Large intestine (tissue), 3 donors: Measurements from ENCODE around the gene TMEM52. TPM values are rescaled to one million over a fixed set of nuclear protein-coding genes. Genes with fewer than 3 reads are reported as not detected.

Experiments
- DNase-seq, 2 donors: peaks; one replicate each; pipeline versions ENCODE4 v3.0.0 to v3.0.0-alpha.2; 2013
- H3K27ac ChIP-seq: one replicate; pipeline ENCODE4 v1.5.1; 2013; ENCODE audit warnings: low read length
- H3K27me3 ChIP-seq: 2 replicates; pipeline ENCODE4 v1.6.1; 2013; ENCODE audit warnings: low read length; ENCODE audit not compliant: control insufficient read depth, insufficient read depth
- H3K36me3 ChIP-seq: 2 replicates; pipeline ENCODE4 v1.6.1; 2013; ENCODE audit warnings: low read length; ENCODE audit not compliant: control insufficient read depth, insufficient read depth
- H3K4me1 ChIP-seq: one replicate; pipeline ENCODE4 v1.6.1; 2013; ENCODE audit warnings: low read length; ENCODE audit not compliant: control insufficient read depth, insufficient read depth
- H3K4me3 ChIP-seq: one replicate; pipeline ENCODE4 v1.5.1; 2013; ENCODE audit warnings: low read length
- H3K9me3 ChIP-seq: one replicate; pipeline ENCODE4 v1.6.1; 2013; ENCODE audit warnings: mild to moderate bottlenecking, low read depth, low read length, moderate library complexity; ENCODE audit not compliant: control insufficient read depth
- WGBS: methylation state at CpG from one replicate; pipeline ENCODE4 v1.1.5; 2013; ENCODE audit warnings: low lambda C conversion rate; ENCODE audit not compliant: insufficient coverage; 5-methylcytosine and 5-hydroxymethylcytosine counted together
- polyA plus RNA-seq: library from polyadenylated mRNA; unstranded; fragments of 120-200 nt; gene quantifications from one replicate; pipeline ENCODE4 v1.2.1, GENCODE V29; 2013

The TMEM52 gene
- polyA plus RNA-seq, 1 donor = 18.5 TPM

DNA sequence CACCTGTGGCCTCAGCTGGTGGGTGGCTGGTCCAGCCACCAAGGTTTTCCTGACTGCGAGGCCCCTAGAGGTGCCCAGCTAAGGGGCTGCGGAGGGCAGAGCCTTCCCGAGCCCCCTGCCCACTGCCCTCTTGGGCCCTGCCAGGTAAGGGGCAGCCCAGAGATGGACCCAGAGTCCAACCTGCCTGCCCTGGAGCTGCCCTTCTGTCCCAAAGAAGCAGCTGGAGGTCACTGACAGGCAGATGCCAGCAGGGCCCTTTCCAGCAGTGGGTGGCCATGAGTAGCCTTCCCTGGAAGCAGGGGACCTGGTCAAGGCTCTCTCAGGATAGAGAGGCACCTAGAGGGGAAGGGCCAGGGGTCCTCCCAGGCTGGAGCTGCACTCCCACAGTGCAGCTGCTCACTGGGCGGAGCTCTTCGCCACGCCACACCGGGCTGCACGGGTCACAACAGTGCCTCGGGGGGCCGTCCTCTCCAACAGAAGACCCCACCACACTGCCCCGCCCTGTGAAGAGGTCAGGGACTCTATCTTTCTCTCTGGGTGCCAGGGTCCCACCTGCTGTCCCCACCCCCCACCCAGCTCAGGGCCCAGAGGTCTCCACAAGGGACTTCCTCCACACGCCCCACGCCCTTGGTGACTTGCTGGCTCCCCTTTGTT lies 17.3 kb downstream of the TMEM52 start:
- no peaks in the 10 kb centered on the region for H3K9me3 ChIP-seq
- no peak overlapping the region for H3K4me3 ChIP-seq
- peaks cover 27% of the 10 kb centered on the region for H3K4me1 ChIP-seq
- no peak for DNase-seq
- no peak overlapping the region for H3K27ac ChIP-seq
- no CpG with 5 or more reads among the region's 13 CpGs for WGBS
- H3K27me3 ChIP-seq = no peaks in the 10 kb centered on the region
- H3K36me3 ChIP-seq = no peaks in the 10 kb centered on the region

DNA sequence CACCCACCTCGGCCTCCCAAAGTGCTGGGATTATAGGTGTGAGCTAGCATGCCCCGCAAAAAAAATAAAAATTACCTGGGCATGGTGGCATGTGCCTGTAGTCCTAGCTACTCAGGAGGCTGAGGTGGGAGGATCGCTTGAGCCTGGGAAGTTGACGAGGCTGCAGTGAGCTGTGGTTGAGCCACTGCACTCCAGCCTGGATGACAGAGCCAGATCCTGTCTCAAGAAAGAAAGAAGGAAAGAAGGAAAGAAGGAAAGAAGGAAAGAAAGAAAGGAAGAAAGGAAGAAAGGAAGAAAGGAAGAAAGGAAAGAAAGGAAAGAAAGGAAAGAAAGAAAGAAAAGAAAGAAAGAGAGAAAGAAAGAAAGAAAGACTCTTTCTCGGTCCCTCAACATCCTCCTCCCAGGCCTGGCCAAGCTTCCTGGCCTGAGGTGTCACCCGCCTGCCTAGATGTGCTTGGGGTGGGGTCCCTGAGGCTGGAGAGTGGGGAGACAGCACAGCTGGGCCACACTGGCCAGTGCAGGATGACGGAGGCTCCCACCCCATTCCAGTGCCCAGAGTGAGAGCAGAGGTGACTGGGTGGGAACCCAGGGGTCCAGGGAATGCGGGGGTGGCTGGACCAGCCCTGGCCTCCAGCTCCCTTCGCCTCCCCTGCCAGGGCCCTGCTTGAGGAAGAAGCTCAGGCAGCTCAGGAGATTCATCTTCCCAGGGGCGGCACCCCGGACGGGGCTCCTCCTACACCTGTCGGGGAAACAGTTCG lies 18.0 kb downstream of the TMEM52 start:
- no peaks in the 10 kb centered on the region for H3K36me3 ChIP-seq
- no peak overlapping the region for H3K4me3 ChIP-seq
- H3K27me3 ChIP-seq = no peaks in the 10 kb centered on the region
- H3K9me3 ChIP-seq = no peaks in the 10 kb centered on the region
- no peak overlapping the region for H3K27ac ChIP-seq
- 0% methylated on average over 1 of the region's 14 CpGs for WGBS
- peaks cover 31% of the 10 kb centered on the region for H3K4me1 ChIP-seq
- no peak for DNase-seq

DNA sequence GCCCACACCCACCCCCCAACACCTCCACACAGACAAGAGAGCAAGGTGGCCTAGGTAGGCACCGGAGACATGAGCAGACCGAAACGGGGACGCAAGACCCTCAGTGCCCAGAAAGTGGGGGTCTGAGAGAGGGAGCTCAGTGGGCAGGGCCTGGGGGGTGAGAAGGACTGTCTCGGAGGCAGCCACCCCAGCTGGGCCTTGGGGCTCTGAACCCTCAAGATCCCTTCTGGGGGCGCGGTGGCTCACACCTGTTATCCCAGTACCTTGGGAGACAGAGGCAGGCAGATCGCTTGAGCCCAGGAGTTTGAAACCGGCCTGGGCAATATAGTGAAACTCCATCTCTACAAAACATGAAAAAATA lies 19.1 kb downstream of the TMEM52 start:
- DNase-seq = no peak
- no peak overlapping the region for H3K27ac ChIP-seq
- H3K36me3 ChIP-seq = no peaks in the 10 kb centered on the region
- no peak overlapping the region for H3K4me3 ChIP-seq
- WGBS = no CpG with 5 or more reads among the region's 9 CpGs
- H3K9me3 ChIP-seq = no peaks in the 10 kb centered on the region
- H3K27me3 ChIP-seq = no peaks in the 10 kb centered on the region
- H3K4me1 ChIP-seq = peaks cover 40% of the 10 kb centered on the region

DNA sequence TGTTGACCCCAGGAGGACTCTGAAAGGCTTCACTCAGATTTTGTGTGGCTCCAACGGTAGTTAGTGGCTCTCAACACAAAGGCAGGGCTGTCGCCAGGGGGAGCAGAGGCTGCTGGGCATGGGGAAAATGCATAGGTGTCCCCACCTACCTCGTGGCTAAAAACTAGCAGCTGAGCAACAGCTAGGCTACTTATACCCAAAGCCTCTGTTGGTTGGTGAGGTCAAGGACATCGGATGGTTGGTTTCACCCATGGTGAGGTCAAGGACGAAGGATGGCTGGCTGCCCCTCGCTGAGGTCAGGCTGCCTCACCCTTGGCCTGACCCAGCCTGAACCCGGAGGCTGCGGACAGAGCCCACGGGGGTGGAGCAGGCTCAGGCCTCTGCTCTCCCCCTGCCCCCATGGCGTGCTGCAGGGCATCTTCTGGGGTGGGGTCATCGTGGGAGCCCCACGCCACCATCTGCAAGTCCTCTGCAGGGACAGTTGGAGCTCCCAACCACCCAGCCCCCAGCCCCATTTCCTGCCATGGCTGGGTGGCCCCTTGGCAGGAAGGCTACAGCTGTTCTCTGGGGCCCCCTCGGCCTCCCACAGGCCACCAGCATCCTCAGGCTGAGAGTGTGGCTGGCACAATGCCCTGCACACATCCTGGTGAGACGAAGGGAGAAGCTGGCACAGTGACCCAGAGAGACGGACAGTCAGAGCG lies 19.7 kb downstream of the TMEM52 start:
- H3K36me3 ChIP-seq = no peaks in the 10 kb centered on the region
- H3K27me3 ChIP-seq = no peaks in the 10 kb centered on the region
- peaks cover 45% of the 10 kb centered on the region for H3K4me1 ChIP-seq
- no peak for DNase-seq
- no CpG with 5 or more reads among the region's 16 CpGs for WGBS
- no peak overlapping the region for H3K27ac ChIP-seq
- no peaks in the 10 kb centered on the region for H3K9me3 ChIP-seq
- no peak overlapping the region for H3K4me3 ChIP-seq

DNA sequence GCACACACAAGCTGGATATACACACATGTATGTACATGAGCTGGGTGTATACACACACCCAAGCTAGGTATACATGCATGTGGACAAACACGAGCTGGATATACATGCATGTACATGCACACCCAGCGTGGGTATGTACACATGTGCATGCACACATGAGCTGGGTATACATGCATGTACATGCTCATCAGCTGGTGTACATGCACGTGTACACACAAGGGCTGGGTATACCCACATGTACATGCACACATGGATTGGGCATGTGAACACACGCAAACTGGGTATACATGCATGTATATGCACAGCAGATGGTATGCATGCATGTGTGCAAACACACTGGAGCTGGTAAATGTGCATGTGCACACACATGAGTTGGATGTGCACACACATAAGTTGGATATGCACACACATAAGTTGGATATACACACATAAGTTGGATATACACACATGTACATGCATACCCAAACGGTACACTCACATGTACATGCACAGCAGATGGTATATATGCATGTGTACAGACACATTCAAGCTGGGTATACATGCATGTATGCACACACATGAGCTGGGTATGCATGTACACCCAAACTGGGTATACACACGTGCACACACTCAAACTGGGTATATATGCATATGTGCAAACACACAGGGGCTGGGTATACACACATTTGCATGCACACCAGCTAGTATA lies 20.7 kb downstream of the TMEM52 start:
- Histone ChIP-seq H3K36me3 (no peaks in the 10 kb centered on the region), H3K27ac (no peak overlapping the region), H3K9me3 (peaks cover under 1% of the 10 kb centered on the region), H3K4me3 (no peak overlapping the region), H3K27me3 (no peaks in the 10 kb centered on the region), H3K4me1 (peaks cover 56% of the 10 kb centered on the region)
- DNase-seq = no peak
- no CpG with 5 or more reads among the region's 6 CpGs for WGBS

DNA sequence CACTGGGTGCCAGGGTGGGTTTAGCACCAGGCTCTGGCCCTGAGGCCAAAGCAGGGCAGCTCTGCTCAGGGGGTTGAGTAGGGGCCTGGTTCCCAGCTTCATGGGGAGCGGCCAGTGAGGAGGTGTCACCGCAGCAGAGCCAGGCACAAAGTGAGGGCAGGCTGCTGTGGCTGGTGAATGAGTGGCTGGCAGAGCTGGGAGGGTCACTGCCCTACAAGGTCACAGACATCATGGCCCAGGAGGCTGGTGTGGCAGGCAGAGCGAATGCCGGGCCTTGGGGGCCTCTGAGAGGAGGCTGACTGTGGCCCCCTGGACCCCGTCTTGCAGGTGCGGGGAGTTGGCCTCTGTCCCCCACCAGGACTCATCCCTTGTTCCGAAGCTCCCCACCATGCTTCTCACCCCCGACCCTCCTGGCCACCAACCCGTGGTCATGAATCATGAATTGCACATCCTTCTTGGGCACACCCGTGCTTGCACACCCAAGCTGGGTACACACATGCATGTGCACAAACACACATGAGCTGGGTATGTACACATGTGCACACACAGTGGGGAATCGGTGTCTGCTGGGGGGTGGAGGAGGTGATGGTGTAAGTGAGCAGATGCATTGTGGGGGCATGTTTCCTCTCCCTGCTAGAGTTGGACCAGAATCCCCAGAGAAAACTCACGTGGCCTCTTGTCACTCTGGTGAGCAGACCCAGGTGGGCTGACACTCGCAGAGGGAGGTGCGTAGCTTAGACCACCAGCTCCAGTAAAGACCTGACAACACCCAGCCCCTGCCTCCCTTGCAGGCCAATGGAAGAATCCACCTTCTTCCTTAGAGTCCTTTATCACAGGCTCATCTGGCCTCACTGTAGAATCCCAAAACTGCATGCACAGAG lies 23.4 kb downstream of the TMEM52 start:
- DNase-seq = no peak
- WGBS = no CpG with 5 or more reads among the region's 14 CpGs
- peaks cover 62% of the 10 kb centered on the region for H3K4me1 ChIP-seq
- no peak overlapping the region for H3K4me3 ChIP-seq
- no peaks in the 10 kb centered on the region for H3K36me3 ChIP-seq
- no peaks in the 10 kb centered on the region for H3K27me3 ChIP-seq
- peak overlapping the region; percentile 96 for H3K27ac ChIP-seq
- peaks cover 3% of the 10 kb centered on the region for H3K9me3 ChIP-seq

DNA sequence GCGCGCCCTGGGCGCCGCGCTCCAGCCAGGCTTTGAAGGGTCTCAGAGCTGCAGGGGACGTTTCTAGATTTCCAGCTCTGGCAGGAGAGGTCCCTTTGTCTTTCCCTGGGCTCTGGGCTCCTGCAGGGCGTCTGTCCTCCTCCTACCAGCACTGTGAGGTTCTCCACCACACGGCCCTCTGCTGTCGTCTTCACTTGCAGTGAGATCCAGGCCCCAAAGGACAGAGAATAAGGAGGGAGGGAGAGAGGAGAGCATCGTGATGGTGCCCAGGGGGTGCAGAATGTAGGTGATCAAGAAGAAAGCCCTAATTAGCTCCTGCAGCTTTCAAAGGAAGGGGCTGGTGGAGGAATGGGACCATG lies 24.0 kb downstream of the TMEM52 start:
- Histone ChIP-seq H3K4me1 (peaks cover 62% of the 10 kb centered on the region), H3K27ac (peak overlapping the region; percentile 96)
- no CpG with 5 or more reads among the region's 10 CpGs for WGBS

DNA sequence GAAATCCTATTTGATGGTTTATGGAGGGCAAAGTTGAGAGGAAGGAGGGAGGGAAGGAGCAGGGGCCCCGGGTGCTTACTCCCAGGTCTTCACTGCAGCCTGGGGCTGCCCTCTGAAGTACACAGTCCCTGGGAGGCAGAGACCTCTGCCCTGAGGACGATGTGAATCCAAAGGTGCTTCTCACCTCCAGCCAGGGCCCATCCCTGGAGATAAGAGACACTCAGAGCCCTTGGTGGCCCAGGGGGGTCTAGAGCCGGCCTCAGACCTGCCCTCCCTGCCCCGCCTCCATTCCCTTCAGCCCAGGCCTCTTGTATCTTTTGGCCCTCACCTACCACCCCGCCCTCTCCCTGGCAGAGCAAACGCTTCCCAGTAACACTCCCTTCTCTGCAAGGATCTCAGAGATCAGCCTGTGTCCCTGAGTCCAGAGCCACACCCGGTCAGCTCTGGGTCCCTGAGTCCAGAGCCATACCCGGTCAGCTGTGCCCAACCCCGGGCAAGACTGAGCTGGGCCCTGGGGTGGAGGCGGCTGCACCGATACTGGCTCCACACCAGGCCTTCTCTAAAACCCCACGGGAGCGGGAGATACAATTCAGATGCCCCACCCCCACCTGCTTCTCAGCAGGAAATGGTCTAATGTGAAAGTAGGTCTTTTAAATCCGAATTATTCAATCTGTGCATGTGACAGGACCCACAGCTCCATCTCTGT lies 24.6 kb downstream of the TMEM52 start:
- Histone ChIP-seq H3K36me3 (no peaks in the 10 kb centered on the region), H3K4me3 (peak overlapping the region; percentile 3), H3K27me3 (no peaks in the 10 kb centered on the region), H3K27ac (peak overlapping the region; percentile 96), H3K4me1 (peaks cover 60% of the 10 kb centered on the region), H3K9me3 (peaks cover 3% of the 10 kb centered on the region)
- DNase-seq = peak; percentile 94 to 98
- no CpG with 5 or more reads among the region's 14 CpGs for WGBS

More for the DNA sequence above, 24.0 kb downstream of the TMEM52 start:
- DNase-seq = no peak
- H3K27me3 ChIP-seq = no peaks in the 10 kb centered on the region
- no peaks in the 10 kb centered on the region for H3K36me3 ChIP-seq
- peak overlapping the region; percentile 3 for H3K4me3 ChIP-seq
- peaks cover 3% of the 10 kb centered on the region for H3K9me3 ChIP-seq

DNA sequence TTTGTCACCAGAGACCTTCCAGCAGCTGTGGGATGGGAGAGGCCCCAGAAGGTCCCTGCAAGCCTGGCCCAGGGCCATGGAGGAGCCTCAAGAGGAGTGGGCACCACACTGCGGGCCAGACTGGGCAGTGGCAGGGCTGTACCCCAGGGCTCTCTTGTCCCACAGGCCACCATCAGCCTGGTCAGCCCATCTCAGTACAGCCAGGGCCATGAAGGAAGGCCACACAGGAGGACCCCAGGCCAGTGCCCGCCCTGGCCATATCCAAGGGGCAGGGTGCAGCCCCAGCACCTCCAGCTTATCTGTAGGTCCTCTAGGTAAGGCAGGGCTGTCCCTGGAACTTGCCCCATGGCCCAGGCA lies 25.1 kb downstream of the TMEM52 start:
- Histone ChIP-seq H3K27me3 (no peaks in the 10 kb centered on the region), H3K4me1 (peaks cover 55% of the 10 kb centered on the region), H3K4me3 (no peak overlapping the region), H3K9me3 (peaks cover 3% of the 10 kb centered on the region), H3K27ac (peak overlapping the region; percentile 96), H3K36me3 (no peaks in the 10 kb centered on the region)
- DNase-seq = no peak
- no CpG with 5 or more reads among the region's 2 CpGs for WGBS
